ENCODE data around the gene HMCN2.
A peak's percentile ranks its signal among the peaks of the same experiment; 100 is the strongest.
"Not testable (repeated sequence)": the region's sequence is repeated elsewhere in the genome, so short reads cannot be mapped to it uniquely, and the experiment has no call there.

Gene HMCN2

DNA sequence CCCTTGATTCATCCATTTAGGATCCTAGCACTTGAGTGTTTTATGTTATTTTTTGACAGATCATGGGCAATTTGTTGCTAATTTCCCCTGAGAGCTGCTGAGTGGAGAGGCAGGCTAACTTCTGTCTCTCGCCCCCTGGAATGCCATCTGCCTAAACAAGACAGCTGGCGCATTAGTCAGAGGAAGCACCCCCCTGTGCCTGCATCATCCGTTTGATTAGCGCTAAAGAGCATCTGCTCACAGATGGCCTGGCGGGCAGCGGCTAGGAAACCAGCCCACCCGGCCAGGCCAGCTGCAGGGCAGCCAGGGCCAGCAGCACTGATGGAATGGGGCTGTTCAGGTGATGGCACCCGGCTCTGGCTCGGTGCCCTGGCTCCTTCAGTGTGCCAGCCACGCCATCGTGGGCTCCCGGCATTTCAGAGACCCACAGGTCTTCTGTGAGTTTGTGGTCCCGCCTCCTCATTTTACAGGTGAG, 156.3 kb downstream of the HMCN2 start:
- no peak for DNase-seq

DNA sequence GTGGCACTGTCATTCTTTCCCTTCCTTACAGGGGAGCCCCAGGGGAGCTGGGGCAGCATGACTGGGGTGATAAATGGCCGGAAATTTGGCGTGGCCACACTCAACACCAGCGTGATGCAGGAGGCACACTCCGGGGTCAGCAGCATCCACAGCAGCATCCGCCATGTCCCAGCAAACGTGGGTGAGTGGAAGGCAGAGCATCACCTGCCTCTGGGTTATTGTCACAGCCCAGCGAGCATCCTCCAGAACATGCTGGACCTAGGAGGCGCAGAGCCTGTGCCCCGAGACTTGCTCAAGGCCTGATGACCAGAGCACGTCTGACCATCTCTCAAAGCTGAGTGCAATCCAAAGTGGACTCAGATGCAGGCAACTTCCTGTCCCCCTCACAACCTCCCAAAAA, 157.0 kb downstream of the HMCN2 start:
- no peak for DNase-seq

DNA sequence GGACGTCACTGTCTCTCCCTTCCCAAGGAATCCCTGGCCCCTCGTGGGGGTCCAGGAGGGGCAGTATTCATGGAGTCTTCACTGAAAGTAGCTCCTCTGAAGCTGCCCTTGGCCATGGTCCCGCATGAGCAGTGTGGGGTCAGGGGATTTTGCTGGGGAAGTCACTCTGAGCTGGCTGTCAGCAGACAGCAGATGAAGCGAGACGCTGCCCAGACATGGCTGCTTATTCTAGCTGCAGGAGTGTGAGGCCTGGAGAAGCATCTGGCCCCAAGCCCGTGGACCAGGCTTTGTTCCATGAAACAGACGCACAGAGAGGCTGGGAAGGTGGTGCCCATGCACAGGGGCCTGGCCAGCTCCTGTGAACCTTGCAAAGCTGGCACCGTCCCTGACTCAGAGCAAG, 157.7 kb downstream of the HMCN2 start:
- DNase-seq, result no peak

DNA sequence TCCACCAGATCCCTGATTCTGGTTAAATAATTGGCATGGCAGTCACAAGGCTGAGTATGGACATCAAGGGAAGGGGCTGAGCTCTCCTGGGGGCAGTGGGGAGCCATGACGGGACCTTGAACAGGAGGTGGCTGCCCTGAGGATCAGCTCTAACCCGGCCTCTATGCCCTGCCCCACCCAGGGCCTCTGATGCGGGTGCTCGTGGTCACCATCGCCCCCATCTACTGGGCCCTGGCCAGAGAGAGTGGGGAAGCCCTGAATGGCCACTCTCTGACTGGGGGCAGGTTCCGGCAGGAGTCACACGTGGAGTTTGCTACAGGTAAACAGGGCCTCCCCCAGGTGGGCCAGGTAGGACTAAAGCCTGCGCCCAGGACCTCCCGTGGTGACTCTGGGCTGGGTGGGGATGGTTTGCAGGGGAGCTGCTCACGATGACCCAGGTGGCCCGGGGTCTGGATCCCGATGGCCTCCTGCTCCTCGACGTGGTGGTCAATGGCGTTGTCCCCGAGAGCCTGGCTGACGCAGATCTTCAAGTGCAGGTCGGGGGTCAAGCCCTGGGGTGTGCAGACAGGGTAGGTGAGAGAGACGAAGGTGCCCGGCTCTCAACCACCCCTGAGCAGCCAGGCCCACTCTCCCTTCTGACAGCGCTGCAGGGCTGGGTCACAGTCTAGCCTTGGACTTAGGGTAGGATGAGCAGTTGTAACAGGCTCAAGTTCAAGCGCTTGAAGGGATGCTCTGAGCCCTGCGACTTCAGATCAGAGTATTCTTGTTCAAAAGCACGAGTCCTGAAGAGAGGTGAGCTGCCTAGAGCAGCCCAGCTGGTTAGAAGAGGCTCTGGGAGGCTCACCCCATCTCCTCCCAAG, 159.3 kb downstream of the HMCN2 start:
- no peak for DNase-seq

DNA sequence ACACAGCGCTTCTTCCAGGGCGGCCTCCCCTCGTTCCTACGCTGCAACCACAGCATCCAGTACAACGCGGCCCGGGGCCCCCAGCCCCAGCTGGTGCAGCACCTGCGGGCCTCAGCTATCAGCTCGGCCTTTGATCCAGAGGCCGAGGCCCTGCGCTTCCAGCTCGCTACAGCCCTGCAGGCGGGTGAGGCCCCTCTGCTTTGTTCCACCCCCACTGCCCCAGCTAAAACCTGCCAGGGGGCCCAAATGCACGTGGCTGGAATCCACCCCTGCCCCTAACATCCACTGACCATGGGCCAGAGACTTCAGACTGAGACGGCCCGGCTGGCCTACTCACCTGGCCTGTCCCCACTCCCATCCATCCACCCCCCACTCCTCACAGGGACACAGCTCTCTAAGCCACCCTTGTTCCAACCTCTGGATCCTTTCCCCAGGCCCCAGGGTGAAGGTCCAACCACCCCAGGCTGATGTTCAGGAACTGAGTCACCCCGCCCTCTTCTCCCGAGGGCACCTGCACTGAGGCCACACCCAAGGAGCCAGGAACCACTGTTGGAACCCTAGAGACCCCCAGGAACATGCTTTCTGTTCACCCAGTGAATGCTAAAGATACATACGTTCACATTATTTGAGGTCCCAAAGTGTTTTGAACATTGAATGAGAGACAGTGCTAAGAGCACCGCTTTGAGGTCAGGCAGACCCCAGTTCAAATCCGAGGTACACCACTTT, 160.3 kb downstream of the HMCN2 start:
- DNase-seq, result no peak

DNA sequence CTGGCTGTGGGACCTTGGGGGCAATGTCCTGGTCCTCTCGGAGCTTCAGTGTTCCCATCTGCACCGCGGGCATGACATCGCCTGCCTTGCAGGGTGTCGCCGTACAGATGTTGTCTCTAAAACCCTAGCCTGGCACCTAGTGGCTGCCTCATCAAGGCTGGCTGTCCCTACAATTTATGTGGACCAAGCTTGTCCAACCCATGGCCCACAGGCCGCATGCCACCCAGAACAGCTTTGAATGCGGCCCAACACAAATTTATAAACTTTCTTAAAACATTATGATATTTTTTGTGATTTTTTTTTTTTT, 160.9 kb downstream of the HMCN2 start:
- no peak for DNase-seq

DNA sequence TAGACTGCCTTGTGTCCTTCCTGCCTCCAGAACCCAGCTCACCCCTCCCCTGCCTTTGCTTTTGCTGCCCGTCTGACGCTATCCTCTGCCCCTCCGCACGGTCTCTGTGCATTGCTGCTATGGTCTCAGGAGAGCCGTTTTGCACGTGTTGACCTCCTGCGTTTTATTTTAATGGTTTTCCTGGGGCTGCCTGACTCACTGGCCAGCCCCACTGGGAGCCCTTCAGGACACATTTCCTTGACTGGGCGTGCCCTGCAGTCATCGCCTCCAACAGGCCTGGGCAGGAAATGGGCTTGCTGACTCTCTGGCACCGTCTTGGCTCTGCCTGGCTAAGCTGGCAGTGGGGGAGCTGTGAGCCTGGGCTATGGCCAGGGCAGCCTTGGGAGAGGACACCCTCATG, 161.3 kb downstream of the HMCN2 start:
- peak; percentile 36 for DNase-seq

DNA sequence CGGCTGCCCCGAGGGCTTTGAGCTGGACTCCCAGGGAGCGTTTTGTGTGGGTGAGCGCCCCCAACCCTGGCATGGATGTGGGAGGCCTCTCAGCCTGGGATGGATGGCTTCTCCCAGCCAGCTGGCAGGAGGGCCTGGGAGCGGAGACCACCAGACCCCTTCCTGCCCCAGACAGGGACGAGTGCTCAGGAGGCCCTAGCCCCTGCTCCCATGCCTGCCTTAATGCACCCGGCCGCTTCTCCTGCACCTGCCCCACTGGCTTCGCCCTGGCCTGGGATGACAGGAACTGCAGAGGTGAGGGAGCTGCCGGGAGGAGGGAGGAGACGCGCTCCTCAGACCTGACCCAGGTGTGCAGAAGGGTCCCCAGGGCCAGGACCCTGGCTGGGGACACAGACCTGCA, 161.8 kb downstream of the HMCN2 start:
- no peak for DNase-seq

DNA sequence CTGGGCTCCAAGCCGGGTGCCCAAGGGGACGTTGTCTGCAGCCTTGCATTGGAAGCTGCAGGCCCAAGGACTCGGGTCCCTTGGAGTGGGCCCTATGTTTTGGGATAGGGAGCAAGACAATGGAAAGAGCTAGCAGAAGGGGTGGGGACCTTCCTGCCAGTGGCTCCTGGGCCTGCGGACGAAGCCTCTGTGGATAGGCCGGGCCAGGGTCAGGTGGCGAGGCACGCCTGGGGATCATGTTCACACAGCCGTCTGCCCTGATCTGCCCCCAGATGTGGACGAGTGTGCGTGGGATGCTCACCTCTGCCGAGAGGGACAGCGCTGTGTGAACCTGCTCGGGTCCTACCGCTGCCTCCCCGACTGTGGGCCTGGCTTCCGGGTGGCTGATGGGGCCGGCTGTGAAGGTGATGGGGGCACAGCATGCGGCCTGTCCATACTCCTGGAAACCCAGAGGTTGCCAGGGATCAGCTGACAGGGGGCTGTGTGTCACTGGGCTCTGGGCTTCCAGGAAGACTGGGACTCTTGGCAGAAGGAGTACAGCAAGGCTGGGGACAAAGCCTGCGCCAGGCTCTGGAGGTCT, 162.6 kb downstream of the HMCN2 start:
- DNase-seq, result no peak

DNA sequence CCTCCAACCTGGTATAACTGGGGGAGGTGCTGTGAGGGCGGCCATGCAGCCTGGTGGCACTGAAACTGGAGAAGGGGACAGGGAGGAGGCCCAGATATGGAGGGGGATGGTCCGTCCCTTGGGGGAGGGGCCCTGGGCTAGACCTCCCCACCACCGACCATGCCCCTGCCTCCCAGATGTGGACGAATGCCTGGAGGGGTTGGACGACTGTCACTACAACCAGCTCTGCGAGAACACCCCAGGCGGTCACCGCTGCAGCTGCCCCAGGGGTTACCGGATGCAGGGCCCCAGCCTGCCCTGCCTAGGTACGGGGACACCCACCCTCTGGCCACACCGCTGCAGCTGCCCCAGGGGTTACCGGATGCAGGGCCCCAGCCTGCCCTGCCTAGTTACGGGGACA, 163.8 kb downstream of the HMCN2 start:
- DNase-seq, result no peak

DNA sequence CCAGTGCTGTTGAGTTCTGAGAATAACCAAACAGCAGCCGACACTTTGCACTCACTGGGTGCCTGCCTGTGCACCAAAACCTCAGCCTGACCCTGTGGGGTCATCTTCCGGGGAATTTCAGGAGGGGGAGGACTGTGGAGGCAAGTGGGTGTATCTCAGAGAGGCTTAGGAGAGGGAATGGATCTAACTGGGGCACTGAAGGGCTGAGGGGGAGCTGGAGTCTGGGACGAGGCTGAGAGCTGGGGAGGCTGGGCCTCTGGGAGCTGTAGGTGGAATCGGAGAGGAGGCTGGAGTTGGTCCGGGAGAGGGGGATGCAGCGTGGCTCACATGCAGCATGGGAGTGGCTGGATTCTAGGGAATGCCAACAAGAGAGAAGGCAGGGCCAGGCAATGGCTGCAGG, 164.3 kb downstream of the HMCN2 start:
- no peak for DNase-seq

DNA sequence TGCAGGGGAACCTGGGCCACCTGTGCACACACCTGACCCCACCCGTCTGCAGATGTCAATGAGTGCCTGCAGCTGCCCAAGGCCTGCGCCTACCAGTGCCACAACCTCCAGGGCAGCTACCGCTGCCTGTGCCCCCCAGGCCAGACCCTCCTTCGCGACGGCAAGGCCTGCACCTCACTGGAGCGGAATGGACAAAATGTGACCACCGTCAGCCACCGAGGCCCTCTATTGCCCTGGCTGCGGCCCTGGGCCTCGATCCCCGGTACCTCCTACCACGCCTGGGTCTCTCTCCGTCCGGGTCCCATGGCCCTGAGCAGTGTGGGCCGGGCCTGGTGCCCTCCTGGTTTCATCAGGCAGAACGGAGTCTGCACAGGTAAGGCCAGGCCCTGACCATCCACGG, 164.7 kb downstream of the HMCN2 start:
- DNase-seq, result no peak

DNA sequence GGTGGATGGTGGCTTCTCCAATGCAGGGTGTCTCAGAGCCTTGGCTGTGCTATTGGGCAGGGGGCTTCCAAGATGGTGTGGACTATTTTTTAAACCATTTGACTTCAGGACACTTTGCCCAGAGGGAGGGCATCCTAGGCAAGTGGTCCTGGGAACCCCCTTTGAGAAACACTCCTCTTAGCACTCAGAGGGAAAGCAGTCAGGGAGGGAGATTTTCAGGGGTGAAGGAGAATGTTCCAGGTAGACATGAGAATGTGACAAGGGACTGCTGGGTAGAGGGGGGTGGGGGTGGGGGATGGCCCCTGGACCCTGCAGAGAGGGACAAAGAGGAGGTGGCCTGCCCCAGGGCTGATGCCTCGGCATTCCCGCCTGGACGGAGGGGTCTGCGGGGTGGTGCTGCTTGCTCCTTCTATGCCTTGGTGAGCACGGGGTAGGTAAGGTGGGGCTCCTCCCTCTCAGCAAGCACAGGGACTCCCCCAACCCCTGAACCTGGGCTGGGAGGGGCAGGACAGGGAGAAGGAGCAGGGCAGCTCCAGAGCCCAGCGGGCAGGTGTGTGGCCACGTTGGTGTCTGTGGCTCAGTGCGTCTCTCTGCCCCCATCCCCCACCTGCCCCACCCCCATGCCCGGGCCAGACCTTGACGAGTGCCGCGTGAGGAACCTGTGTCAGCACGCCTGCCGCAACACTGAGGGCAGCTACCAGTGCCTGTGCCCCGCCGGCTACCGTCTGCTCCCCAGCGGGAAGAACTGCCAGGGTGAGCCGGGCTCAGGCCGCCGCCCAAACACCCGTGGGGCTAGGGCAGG, 165.4 kb downstream of the HMCN2 start:
- no peak for DNase-seq

DNA sequence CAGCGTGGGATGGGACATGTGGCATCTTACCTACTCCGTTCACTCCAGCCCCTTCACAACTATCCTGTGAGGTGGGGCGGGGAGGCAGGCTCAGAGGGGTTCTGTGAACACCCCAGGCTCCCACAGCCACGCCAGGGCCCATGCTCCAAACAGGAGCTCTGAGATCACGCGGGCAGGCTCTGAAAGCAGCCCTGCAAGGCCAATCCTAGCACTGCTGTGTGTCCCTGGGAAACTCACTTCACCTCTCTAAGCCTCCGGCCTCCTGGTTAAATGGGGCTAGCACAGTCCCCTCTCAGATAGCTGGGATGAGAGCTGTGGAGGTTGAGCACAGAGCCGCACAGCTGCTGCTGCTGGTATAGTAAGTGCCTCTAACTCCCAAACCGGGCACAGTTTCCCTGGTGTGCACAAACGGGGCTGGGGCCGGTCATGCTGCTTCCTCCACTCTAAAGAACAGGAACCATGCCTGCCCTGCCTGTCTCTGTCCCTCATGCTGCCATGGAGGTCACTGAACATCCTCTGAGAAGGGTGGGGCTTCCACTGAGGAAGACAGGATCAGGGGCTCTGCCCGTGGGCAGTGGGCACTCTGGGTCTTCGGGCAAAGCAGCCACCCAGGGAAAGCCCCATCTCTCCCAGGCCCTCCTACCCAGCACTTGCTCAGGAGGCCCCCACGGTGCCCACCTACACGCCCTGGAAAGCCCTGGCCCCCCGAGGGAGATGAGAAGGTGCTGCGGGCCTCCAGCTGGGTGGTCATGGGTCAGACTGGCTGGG, 166.2 kb downstream of the HMCN2 start:
- DNase-seq, result no peak

DNA sequence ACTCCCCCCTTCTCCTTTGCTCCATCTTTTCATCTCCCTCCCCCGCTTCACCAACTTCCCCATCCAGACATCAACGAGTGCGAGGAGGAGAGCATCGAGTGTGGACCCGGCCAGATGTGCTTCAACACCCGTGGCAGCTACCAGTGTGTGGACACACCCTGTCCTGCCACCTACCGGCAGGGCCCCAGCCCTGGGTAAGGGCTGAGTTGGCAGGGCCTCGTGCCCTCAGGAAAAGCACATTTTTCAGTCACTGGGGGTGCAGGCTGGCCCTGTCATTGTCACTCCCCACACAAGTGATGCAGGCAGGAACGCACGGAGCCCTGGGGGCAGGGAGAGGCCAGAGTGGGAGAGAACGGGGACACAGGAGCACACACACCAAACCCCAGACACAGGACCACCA, 166.8 kb downstream of the HMCN2 start:
- DNase-seq, result no peak

DNA sequence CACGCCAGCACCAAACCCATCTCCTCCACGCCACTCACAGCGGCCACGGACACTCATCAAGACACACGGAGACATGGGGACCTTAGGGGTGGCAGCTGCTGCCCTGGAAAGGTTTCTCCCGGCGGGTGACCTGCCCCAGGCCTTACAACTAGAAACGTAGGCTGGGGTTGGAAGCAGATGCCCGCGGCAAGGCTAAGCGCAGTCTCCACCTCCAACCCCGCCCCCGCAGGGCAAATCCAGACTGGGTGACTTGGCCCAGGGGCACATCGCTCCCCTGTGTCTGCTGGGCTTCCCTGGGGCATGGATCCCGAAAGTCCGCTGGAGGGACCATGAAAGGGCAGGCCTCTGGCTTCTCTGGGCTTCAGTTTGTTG, 167.2 kb downstream of the HMCN2 start:
- DNase-seq, result no peak

DNA sequence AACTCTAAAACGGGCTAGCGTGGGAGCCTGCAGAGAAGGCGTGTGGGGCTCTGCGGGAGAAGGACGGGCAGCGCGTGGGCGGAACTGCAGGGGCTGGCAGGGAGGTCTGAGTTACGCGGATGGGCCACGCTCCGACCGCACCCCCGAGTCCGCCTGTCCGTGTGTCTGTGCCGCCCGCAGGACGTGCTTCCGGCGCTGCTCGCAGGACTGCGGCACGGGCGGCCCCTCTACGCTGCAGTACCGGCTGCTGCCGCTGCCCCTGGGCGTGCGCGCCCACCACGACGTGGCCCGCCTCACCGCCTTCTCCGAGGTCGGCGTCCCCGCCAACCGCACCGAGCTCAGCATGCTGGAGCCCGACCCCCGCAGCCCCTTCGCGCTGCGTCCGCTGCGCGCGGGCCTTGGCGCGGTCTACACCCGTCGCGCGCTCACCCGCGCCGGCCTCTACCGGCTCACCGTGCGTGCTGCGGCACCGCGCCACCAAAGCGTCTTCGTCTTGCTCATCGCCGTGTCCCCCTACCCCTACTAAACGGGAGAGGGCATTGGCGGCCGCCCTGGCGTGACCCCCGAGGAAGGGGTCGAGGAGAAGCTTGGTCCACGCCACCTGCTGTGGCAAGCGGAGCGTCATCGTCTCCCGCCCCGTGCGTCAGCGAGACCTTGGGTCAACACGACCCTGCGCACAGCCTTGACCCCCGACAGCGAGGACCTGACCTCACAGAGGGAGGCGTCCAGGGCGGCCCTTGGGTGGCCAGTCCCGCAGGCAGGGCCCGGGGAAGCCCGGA, 167.8 kb downstream of the HMCN2 start:
- DNase-seq, result peak; percentile 32

DNA sequence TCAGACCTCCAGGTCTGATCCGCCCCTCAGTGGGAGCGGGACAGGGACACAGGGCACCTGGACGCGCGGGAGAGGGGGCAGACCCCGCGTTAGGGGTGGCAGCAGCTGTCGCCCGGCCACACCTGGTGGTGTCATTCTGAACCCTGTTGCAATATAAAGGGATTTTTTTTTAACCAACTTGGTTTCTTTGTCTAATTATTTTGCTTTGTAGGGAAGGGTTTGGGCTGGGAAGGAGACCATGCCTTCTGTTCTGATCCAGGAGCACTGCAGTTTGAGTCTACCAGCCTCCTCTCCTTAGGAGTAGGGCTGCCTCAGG, 168.3 kb downstream of the HMCN2 start:
- no peak for DNase-seq

DNA sequence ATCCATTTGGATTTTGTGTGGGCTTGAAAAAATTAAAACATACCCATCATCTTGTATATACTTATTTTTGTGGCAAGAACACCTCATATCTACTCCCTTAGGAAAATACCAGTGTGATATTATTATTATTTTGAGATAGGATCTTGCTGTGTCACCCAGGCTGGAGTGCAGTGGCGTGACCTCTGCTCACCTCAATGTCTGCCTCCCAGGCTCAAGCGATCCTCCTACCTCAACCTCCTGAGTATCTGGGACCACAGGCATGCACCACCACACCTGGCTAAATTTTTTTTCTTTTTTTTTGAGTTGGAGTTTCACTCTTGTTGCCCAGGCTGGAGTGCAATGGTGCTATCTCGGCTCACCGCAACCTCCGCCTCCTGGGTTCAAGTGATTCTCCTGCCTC, 169.1 kb downstream of the HMCN2 start:
- DNase-seq, result not testable (repeated sequence)

DNA sequence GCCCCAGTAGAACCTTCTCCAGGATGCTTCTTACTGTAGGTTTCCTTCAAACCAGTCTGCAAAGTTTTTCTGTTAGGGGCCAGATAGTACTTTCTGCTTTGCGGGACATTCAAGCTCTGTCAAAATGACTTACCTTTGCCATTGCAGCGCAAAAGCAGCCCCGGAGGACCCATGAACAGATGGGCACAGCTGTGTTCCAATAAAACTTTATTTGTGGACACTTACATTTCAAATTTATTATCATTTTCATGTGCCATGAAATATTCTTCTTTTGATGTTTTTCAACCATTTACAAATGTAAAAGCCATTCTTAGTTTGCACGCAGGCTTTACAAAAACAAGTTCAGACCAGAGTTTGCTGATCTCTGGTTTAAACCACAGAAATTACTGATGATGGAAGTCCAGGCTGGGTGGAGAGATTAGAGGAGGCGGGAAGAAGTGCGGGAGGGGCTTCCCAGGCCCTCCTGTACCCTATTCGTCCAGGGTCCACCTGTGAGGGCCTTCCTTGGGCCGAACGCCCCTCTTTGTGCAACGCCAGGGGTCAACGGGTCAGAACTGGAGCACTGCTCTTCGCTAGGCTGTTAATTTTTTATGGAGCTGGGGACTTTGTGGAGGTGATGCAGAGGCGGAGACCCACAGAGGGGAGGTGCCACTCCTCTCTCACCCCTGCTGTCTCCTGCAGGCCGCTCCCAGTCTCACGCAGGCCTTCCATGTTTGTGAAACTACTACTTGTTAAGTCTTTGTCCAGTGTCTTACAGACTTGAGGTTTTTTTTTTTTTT, 171.6 kb downstream of the HMCN2 start:
- no peak for DNase-seq

DNA sequence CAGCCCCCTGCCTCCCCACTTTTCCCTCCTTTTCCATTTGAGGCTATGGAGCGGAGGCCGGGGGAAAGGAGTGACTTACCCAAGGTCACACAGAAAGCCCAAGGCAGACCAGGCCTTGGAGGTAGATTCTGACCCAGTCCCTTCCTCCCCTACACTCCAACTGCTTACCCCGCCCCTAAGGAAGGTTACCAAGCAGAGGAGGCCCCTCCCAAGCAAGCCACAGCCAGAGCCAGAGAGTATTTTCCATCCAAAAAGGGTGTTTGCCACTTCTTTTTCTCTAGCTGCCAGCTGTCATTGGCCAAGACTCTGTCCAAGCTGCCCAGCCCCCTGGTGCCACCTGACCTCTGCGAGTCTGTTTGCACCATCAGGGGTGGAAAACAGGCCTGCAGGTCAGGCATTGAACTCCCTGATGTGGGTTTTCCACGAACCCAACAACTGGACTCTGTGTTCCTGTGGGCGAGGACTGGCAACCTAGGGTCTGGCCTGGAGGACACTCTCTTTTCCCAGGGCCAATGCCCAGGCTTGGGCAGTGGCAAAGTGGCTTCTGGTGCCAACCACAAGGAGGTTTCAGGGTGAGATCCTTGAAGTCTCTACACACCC, 172.9 kb downstream of the HMCN2 start:
- no peak for DNase-seq

All from NCI-H2029 (cell line).